ENCODE data around the gene MERTK. TPM values are rescaled to one million over a fixed set of nuclear protein-coding genes. Genes with fewer than 3 reads are reported as not detected.
A peak's percentile ranks its signal among the peaks of the same experiment; 100 is the strongest.

MERTK gene
- total and polyA plus RNA-seq, 2 of the 13 experiments (the other 11 are each of a cell fraction or from before 2014, with no cell fraction given) = 37.3 to 44.7 TPM

DNA sequence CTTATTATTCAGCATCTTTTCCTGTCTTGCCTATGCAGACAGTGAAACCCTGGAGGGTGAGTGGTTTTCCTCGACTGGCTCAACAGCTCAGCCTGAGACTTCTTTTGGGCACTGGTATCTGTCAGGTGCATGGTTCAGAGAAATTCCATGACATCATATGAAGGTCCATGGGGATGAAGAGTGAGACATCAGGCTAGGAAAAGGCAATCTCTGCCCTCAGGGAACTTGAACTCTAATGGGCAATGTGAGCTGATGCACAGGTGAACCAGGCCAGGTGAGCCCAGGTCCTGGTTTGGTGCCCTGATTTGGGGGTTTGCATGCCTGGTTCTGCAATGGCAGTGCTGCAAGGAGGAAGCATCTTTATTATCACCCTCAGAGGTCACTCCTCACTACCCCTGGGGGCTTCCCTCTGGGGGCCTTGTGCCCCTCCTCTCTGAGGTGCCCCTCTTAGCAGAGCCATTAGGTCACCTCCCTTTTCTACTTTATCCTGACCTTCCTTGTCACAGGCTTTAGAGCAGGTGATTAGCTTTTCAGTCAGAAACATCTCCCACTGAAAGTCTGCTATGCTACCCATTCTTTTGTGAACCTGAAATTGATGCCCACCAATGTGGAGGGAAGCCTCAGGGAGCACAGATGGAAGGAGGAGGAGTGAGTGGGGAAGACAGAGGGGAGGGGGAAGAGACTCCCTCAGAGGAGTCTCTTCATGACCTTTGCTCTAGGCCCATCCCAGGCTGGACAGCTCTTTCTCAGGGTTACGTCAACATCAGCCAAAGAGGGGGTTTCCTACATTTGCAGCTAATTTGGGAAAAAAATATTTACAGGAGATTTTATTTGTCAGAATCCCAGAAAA, 47.3 kb downstream of the MERTK start (continued):
- TF ChIP-seq IKZF4 (CRISPR knock-in tag; IDR thresholded peaks at IDR 0.05; ENCODE audit: borderline replicate concordance, low read depth, not compliant biosample characterization) = no peak
- no peak for TF ChIP-seq DNMT3B (CRISPR knock-in tag; conservative IDR thresholded peaks at IDR 0.05)
- TF ChIP-seq ZNF569 (CRISPR knock-in tag; IDR thresholded peaks at IDR 0.05; ENCODE audit: borderline replicate concordance) = 0 out of 2 replicates have a peak, but pooled peaks have one; percentile 33
- TF ChIP-seq, protein P1, sequence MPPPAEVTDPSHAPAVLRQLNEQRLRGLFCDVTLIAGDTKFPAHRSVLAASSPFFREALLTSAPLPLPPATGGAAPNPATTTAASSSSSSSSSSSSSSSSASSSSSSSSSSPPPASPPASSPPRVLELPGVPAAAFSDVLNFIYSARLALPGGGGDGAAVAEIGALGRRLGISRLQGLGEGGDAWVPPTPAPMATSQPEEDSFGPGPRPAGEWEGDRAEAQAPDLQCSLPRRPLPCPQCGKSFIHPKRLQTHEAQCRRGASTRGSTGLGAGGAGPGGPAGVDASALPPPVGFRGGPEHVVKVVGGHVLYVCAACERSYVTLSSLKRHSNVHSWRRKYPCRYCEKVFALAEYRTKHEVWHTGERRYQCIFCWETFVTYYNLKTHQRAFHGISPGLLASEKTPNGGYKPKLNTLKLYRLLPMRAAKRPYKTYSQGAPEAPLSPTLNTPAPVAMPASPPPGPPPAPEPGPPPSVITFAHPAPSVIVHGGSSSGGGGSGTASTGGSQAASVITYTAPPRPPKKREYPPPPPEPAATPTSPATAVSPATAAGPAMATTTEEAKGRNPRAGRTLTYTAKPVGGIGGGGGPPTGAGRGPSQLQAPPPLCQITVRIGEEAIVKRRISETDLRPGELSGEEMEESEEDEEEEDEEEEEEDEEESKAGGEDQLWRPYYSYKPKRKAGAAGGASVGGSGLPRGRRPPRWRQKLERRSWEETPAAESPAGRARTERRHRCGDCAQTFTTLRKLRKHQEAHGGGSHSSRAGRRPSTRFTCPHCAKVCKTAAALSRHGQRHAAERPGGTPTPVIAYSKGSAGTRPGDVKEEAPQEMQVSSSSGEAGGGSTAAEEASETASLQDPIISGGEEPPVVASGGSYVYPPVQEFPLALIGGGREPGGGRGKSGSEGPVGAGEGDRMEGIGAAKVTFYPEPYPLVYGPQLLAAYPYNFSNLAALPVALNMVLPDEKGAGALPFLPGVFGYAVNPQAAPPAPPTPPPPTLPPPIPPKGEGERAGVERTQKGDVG (CRISPR knock-in tag; IDR thresholded peaks at IDR 0.05; ENCODE audit: borderline replicate concordance) = 0 out of 2 replicates have a peak, but pooled peaks have one; percentile 26
- peak; percentile 53; the same call in 1 of the 2 replicates for TF ChIP-seq ATF7 (IDR thresholded peaks at IDR 0.05)
- no peak for TF ChIP-seq ATF7 (CRISPR knock-in tag; IDR thresholded peaks at IDR 0.05)
- TF ChIP-seq ISL2 (CRISPR knock-in tag; IDR thresholded peaks at IDR 0.05) = peak; percentile 45
- TF ChIP-seq, protein P2, sequence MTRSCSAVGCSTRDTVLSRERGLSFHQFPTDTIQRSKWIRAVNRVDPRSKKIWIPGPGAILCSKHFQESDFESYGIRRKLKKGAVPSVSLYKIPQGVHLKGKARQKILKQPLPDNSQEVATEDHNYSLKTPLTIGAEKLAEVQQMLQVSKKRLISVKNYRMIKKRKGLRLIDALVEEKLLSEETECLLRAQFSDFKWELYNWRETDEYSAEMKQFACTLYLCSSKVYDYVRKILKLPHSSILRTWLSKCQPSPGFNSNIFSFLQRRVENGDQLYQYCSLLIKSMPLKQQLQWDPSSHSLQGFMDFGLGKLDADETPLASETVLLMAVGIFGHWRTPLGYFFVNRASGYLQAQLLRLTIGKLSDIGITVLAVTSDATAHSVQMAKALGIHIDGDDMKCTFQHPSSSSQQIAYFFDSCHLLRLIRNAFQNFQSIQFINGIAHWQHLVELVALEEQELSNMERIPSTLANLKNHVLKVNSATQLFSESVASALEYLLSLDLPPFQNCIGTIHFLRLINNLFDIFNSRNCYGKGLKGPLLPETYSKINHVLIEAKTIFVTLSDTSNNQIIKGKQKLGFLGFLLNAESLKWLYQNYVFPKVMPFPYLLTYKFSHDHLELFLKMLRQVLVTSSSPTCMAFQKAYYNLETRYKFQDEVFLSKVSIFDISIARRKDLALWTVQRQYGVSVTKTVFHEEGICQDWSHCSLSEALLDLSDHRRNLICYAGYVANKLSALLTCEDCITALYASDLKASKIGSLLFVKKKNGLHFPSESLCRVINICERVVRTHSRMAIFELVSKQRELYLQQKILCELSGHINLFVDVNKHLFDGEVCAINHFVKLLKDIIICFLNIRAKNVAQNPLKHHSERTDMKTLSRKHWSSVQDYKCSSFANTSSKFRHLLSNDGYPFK (CRISPR knock-in tag; IDR thresholded peaks at IDR 0.05; ENCODE audit: borderline replicate concordance) = peak; percentile 42; the same call in 1 of the 2 replicates
- TF ChIP-seq, protein P3, sequence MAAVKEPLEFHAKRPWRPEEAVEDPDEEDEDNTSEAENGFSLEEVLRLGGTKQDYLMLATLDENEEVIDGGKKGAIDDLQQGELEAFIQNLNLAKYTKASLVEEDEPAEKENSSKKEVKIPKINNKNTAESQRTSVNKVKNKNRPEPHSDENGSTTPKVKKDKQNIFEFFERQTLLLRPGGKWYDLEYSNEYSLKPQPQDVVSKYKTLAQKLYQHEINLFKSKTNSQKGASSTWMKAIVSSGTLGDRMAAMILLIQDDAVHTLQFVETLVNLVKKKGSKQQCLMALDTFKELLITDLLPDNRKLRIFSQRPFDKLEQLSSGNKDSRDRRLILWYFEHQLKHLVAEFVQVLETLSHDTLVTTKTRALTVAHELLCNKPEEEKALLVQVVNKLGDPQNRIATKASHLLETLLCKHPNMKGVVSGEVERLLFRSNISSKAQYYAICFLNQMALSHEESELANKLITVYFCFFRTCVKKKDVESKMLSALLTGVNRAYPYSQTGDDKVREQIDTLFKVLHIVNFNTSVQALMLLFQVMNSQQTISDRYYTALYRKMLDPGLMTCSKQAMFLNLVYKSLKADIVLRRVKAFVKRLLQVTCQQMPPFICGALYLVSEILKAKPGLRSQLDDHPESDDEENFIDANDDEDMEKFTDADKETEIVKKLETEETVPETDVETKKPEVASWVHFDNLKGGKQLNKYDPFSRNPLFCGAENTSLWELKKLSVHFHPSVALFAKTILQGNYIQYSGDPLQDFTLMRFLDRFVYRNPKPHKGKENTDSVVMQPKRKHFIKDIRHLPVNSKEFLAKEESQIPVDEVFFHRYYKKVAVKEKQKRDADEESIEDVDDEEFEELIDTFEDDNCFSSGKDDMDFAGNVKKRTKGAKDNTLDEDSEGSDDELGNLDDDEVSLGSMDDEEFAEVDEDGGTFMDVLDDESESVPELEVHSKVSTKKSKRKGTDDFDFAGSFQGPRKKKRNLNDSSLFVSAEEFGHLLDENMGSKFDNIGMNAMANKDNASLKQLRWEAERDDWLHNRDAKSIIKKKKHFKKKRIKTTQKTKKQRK (IDR thresholded peaks at IDR 0.05; ENCODE audit: low read length) = no peak
- 0 out of 2 replicates have a peak, but pooled peaks have one; percentile 14 for TF ChIP-seq ZFY (CRISPR knock-in tag; IDR thresholded peaks at IDR 0.05)
- peak; percentile 53; the same call in 1 of the 2 replicates for TF ChIP-seq NCOA2 (CRISPR knock-in tag; IDR thresholded peaks at IDR 0.05)
- no peak for TF ChIP-seq FOXP1 (IDR thresholded peaks at IDR 0.05)
- TF ChIP-seq FOXP1 (CRISPR knock-in tag; IDR thresholded peaks at IDR 0.05) = 0 out of 2 replicates have a peak, but pooled peaks have one; percentile 32
- TF ChIP-seq FOXA3 (CRISPR knock-in tag; IDR thresholded peaks at IDR 0.05) = peak; percentile 76
- TF ChIP-seq ZFX (CRISPR knock-in tag; IDR thresholded peaks at IDR 0.05; ENCODE audit: low read depth) = peak; percentile 42; the same call in 1 of the 2 replicates
- 0 out of 2 replicates have a peak, but pooled peaks have one; percentile 30 for TF ChIP-seq KDM4B (CRISPR knock-in tag; IDR thresholded peaks at IDR 0.05)
- peak; percentile 86 for TF ChIP-seq PPARG (CRISPR knock-in tag; conservative IDR thresholded peaks at IDR 0.05)
- 0 out of 2 replicates have a peak, but pooled peaks have one; percentile 22 for TF ChIP-seq ZNF331 (CRISPR knock-in tag; IDR thresholded peaks at IDR 0.05)
- TF ChIP-seq ZMYM4 (CRISPR knock-in tag; IDR thresholded peaks at IDR 0.05) = 0 out of 2 replicates have a peak, but pooled peaks have one; percentile 19
